ENCODE results near the gene CMIP.

DNA sequence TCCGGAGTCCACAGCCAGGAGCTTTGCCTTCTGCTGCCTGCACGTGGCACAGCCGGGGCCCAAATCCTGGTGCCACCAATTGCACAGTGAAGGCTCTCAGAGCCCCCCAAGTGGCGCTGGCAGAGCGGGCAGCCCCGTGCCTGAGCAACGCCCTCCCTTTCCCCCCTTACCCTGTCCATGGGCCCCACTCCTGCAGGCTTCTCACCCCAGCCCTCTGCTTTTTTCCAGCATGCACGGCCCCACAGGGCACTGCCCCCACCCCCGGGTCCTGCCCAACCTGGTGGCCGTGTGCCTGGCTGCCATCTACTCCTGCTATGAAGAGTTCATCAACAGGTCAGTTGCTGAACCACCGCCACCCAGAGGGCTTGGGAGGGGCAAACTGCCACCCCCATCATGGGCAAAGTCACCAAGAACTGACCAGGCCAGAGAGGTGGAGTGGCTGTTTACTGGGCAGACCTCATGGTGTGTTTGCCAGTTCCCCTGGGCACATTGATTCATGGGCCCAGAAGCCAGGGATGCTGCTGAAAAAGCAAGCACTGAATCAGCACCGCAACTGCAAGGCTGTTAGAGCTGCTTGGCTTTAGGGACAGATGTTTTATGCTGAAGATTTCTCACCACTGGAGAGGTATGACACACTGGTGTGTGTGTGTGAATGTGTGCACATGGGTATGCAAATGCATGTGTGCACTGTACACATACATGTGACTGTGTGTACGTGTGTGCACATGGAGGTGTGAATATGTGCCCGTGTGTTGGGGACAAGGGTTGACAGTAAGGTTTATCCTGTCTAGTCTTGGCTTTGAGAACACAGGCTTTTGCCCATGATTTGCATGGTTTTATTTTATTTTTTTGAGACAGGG, 227.4 kb downstream of the CMIP start:
- TF ChIP-seq EZH2phosphoT487 (conservative IDR thresholded peaks at IDR 0.05; ENCODE audit: low read length), result no peak
- TF ChIP-seq, protein P1, sequence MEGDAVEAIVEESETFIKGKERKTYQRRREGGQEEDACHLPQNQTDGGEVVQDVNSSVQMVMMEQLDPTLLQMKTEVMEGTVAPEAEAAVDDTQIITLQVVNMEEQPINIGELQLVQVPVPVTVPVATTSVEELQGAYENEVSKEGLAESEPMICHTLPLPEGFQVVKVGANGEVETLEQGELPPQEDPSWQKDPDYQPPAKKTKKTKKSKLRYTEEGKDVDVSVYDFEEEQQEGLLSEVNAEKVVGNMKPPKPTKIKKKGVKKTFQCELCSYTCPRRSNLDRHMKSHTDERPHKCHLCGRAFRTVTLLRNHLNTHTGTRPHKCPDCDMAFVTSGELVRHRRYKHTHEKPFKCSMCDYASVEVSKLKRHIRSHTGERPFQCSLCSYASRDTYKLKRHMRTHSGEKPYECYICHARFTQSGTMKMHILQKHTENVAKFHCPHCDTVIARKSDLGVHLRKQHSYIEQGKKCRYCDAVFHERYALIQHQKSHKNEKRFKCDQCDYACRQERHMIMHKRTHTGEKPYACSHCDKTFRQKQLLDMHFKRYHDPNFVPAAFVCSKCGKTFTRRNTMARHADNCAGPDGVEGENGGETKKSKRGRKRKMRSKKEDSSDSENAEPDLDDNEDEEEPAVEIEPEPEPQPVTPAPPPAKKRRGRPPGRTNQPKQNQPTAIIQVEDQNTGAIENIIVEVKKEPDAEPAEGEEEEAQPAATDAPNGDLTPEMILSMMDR (IDR thresholded peaks at IDR 0.05; ENCODE audit: insufficient read depth, low read length, poor library complexity, severe bottlenecking), result no peak
